Activated CD4-positive, alpha-beta T cell treated with anti-CD3 and anti-CD28 coated beads, Interleukin-2, amount 50 U/mL, for 24 hours (primary cell): ENCODE data around the gene CXCR2.
"Not testable (repeated sequence)": the region's sequence is repeated elsewhere in the genome, so short reads cannot be mapped to it uniquely, and the experiment has no call there.

Experiments used
- DNase-seq, 2 donors: peaks; one replicate each; pipeline ENCODE4 v3.0.0-alpha.2; 2020; ENCODE audit warnings: low read depth in 1 of 2, low spot score in 1 of 2

The CXCR2 gene

GRCh38 chr2:218125626-218126080 lies at the start of gene CXCR2:
CXCR2 (plus strand) TSS chr2:218126028; CDS start chr2:218134802, 8,774 bp downstream.
- no peak for DNase-seq

DNA sequence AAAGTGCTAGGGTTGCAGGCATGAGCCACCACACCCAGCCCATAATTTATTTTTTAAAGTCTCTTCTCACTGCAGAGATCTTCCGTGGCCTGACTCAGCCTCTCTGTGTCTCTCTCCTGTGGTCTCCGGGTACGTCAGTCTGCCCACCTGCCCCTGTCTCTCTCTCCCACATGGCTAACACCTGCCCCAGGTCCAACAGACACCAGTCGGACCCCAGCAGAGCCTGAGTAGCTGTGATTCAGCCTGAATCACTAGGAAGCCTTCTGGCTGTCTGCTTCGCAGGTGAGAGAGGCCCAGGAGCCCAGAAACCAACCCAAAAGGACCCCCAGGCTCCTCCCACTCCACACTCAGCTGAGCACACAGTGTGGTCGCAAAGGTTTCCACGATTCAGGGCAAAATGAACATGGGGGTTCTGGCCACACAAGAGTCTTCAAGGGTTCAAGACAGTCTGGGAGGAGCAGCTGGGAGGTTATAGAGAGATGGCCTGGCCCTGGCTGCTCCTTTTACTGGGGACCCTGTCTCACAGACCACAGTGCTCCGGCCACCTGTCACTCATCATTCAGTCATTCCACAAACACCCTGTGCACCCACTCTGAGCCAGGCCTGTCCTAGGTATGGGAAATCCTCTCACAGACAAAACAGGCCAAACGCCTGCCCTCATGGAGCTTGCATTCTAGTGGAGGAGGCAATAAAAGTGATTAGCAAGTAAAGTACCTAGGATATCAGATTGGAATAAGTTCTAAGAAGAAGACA lies 48.2 kb upstream of the CXCR2 start:
- DNase-seq, result no peak

GRCh38 chr2:218079943-218080913 lies 45.6 kb upstream of the CXCR2 start:
- DNase-seq, result no peak

DNA sequence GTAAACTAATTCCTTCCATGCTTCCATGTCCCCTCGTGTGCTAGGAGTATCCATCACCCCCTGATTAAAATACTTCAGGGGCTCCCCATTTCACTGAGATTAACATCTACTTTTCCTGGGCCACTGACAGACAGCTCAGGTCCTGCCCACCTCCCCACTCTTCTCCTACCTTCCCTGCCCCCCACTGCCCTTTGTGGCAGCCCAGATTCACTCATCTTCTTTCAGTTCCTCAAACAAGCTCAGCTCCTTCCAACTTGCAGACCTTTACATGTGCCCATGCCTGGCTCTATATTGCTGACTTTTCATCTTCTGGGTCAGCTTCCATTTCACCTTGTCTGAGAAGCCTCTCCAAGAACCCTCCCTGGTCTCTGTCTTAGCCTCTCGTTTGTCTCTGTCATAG lies 44.8 kb upstream of the CXCR2 start:
- no peak for DNase-seq

DNA sequence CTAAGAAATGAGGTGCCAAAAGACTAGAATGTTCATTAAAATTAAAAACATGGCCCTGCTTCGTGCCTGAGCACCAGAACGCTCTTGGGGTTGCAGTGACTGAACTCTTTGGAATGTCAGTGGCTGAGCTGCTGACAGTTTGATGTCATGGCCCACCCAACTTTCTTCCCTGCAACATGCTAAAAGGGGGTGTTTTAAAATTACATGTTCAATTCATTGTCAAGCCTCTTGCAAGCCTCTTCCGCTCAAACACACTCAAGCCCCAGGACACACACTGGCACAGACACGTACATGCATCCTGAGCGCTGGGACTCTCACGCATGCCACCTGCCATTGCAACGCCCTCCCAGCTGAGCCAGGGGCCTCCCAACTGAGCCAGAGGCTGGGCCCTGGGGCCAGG lies 44.1 kb upstream of the CXCR2 start:
- no peak for DNase-seq

- DNase-seq, result no peak
Measured at GRCh38 chr2:218082586-218083351, 43.1 kb upstream of the CXCR2 start.

DNA sequence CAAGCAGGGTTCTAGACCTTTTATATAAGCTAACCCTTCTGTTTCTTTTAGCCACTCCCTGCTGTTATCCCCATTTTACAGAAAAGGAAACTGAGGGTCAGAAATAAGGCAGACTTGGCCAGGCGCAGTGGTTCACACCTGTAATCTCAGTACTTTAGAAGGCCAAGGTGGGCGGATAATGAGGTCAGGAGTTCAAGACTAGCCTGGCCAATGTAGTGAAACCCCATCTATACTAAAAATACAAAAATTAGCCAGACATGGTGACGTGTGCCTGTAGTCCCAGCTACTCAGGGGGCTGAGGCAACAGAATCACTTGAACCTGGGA lies 42.5 kb upstream of the CXCR2 start:
- no peak for DNase-seq

DNA sequence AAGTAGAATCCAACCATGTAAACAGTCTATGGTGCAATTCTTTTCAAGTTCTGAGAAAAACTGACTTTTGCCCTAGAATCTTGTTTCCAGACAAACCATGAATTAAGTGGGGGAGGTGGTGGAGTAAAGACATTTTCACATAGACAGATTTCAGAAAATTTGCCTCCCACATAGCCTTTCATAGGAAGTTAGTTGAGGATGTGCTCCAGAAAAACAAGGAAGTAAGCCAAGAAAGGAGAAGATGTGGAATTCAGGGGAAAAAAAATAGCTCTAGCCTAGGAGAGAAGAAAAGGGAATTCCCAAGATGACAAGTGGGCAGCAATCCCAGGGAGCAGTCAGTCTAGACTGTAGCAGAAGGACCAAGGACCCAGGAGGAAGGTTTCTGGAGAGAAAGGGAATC lies 39.4 kb upstream of the CXCR2 start:
- DNase-seq, result no peak

GRCh38 chr2:218089259-218089658 lies 36.6 kb upstream of the CXCR2 start:
- no peak for DNase-seq

- DNase-seq, result no peak
Measured at GRCh38 chr2:218091746-218092145, 34.1 kb upstream of the CXCR2 start.

DNA sequence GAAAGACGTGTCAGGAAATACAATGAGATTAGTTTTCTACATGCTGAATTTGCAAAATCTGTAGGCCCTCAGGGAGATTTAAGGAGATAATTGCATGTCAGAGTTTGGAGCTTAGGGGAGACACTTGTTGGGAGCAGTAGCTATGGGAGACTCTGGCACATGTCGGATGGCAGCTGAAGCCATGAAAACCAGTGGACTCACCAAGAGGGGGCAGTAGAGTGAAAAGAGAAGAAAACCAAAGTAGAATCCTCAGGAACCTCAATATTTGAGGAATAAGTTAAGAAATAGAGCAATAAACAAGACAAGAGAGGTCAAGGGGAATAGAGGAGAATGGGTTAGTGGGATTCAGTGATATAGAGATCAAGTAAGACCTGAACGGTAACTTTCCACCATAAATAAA lies 31.9 kb upstream of the CXCR2 start:
- no peak for DNase-seq

DNA sequence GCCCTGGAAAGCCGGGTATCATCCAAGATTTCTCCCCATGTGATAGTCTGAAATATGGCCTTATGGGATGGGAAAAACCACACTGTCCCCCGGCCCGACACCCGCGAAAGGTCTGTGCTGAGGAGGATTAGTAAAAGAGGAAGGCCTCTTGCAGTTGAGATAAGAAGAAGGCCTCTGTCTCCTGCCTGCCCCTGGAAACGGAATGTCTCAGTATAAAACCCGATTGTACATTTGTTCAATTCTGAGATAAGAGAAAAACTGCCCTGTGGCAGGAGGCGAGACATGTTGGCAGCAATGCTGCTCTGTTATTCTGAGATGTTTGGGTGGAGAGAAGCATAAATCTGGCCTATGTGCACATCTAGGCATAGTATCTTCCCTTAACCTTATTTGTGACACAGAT lies 30.0 kb upstream of the CXCR2 start:
- DNase-seq, result no peak

DNA sequence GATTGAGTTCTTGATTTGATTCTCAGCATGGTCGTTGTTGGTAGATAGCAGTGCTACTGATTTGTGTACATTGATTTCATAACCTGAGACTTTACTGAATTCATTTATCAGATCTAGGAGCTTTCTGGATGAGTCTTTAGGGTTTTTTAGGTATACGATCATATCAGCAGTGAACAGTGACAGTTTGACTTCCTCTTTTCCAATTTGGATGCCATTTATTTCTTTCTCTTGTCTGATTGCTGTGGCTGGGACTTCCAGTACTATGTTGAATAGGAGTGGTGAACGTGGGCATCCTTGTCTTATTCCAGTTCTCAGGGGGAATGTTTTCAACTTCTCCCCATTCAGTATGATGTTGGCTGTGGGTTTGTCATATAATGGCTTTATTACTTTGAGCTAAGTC lies 27.9 kb upstream of the CXCR2 start:
- no peak for DNase-seq

- DNase-seq, result not testable (repeated sequence)
Measured at GRCh38 chr2:218108834-218109233, 17.0 kb upstream of the CXCR2 start.

- DNase-seq, result not testable (repeated sequence)
Measured at GRCh38 chr2:218121789-218122188, 4.0 kb upstream of the CXCR2 start.

- DNase-seq, result not testable (repeated sequence)
Measured at GRCh38 chr2:218122286-218122685, 3.5 kb upstream of the CXCR2 start.

DNA sequence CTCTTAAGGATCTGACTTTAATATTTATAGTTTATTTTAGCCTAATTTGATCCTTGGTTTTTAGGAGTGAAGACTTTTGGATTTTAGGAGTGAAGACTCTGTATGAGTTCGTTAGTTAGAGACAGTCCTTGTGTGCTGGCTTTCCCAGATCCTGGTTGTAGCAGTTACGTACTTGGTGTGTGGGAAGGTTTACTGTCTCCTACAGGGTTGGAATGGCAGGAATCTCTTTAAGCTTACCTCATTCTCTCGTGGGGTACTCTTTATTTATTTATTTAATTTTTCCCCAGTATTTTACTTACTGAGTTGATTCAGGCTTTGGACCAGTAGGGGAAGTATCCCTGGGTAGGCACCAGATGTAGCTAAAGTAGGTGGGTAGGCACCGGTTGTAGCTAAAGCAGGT lies 1.8 kb upstream of the CXCR2 start:
- DNase-seq, result no peak

DNA sequence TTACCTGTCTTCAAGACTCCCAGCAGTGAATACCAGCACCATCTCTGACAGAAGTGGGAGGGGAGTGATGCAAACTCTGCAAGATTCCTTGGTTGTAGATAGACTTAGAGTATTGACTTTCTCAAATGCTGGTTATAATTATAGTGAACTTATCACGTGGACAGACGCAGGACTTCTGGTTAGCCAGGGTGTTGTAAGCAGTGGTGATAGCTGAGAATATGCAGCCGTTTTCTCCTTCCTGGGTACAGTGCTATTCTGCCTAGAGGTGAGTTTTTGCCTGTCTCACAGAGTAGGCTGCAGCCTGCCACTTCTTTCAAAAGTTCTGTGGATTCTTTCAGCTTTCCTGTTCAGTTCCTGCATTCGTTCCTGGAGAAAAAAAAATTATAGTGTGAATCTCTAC lies 733 bp upstream of the CXCR2 start:
- DNase-seq, result no peak

DNA sequence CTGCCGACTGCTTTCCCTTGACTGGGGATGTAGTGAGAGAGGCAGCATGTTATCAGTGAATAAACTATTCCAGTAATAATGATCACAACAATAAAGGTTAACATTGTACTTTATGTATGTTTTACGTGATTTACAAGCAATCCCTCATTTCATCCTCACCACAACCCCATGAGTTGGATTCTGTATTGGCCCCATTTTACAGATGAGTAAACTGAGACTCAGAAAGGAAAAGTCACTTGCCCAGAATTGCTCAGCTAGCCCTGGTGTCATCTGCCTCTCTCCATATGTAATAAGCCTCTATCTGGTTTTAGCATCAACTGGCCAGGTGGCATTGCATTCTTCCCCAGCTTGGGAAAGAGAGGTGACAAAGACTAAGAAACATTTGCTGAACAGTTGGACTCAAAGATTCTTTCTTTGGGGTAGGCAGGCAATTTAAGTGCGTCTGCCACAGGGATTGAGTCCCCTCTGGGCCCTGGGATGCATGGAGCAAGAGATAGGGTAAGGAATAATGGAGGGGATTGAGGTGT lies 2.2 kb downstream of the CXCR2 start:
- DNase-seq, result no peak

DNA sequence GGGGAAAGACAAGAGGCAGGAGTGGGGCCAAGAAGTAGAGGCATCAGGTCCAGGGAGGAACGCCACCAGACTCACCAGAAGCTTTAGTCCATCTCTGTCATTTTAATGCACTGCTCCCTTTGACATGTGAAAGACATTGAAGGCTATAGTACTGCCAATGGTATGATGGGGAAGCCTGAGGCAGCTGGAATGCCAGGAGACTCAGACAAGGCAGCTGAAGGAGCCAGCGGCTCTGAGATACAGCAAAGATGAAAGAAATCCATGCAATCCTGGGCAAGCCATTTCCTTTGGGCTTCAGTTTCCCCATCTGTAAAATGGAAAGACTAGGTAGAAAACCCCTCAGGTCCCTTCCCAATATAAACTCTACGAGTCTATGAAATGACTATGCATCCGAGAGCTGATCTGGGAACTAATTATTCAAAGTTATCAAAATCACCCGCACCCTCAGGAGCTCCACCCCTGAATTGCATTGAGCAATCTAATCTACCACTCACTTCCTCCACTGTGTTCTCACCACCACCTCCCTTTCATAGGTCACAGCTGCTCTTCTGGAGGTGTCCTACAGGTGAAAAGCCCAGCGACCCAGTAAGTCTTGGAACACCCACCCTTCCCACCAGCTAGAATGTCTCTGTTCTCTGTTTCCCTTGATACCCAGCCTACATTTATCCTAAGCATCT lies 3.1 kb downstream of the CXCR2 start:
- DNase-seq, result no peak
